ENCODE measurements around the gene TSPAN3.
A peak's percentile ranks its signal among the peaks of the same experiment; 100 is the strongest.

Gene TSPAN3

DNA sequence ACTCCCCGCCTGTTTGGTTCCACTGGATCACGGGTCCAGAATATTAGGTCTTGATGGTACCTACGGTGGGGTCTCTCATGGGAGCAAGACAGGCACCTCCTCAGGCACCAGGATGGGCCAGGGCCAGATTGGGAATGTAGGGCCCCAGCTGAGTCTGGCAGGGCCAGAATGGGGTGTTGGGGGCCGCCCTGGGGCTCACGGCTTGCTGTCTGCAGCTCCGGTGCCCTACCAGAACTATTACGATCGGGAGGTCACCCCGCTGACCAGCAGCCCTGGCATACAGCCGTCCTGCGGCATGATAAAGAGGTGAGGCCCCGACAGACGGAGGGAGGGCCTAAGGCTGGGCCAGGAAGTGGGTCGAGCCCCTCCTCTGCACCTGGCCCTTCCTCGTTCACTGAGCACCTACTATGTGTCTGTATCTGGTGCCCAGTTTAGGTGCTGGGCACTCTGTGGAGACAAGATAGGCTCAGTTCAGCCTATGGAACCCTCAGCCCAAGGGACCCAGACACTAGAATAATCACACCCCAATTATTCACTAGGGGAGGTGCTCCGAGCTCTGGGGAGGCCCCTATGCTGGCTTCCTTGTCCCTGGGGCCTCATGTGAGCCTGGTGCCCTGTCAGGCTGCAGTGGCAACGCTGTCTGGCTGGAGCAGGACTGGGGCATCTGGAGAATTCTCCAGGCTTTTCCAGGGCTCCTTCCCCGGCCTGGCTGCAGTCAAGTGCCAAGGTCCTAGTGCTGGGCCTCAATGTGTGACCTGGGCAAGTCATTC, 38.1 kb downstream of the TSPAN3 start:
- DNase-seq: no peak

DNA sequence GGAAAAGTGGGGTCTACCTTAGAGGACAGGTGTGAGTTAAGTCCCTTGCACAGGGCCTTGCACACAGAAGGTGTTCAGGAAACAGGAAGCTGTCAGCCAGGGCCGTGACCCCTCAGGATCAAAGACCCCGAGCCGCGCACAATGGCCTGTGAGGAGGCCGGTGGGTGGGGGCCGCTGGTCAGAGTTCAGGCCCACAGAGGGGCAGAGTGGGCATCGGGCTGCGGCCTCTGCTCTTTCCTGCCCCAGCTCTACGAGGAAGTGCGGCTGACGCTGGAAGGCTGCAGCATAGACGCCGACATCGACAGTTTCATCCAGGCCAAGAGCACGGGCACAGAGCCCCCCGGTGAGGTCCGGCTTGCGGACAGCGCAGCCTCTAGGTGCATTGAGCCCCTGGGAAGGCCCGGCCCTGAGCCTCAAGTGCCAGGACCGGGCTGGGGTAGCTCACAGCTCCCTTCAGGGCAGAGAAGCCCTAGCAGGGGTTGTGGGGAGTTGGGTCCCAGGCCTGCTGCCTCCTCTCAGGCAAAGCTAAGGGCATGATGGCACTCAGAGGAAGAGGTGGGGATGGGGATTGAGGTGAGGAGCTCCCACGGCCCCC, 38.8 kb downstream of the TSPAN3 start:
- DNase-seq: no peak

DNA sequence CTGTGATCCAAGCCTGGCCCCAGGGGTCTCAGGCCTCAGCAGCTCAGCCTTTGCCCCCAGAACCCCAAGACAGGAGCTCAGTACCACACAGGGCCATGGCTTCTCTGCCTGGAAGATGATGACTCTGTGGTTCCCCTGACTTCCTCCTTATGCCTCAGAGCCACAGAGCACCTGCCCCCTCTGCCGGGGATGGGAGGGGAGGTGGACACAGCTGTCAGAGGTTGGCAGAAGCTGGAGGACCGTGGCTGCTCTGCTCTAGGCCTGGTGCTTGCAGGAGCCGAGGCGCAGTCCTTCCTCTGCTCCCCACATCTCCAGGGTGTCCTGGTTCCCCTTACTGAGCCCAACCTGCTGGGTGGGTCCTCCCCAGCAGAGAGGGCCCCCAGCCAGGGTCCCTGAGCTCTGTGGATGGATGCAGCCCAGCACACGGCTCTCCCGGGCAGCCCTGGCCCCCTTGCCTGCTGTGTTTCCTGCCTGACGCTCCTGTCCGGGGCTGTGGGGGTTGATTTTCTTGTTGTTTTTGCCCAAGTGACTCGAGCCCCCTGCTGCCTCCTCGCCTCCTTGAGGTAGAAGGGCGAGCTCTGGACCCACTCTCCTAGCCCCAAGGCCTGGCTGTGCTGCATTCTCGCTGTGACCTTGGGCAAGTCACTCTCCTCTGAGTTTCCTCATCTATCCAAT, 39.4 kb downstream of the TSPAN3 start:
- DNase-seq: peak; percentile 61

DNA sequence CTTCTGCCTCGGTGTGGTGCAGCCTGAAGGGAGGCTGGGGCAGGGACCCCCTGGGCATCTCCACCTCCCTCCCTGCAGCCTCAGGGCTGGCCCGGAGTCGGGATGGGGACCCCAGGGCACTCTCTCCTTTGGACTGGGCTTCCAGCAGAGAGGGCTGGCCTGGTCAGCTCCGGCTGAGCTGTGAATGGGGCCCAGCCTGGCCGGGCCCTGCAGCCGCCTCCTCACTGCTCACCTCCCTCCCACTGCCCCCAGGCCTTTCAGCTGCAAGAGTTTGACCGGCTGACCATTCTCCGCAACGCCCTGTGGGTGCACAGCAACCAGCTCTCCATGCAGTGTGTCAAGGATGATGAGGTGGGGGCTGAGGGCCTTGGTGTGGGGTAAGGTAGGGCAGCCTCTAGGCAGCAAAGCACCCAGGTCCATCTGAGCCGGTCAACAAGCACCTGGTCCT, 40.0 kb downstream of the TSPAN3 start:
- DNase-seq: no peak

DNA sequence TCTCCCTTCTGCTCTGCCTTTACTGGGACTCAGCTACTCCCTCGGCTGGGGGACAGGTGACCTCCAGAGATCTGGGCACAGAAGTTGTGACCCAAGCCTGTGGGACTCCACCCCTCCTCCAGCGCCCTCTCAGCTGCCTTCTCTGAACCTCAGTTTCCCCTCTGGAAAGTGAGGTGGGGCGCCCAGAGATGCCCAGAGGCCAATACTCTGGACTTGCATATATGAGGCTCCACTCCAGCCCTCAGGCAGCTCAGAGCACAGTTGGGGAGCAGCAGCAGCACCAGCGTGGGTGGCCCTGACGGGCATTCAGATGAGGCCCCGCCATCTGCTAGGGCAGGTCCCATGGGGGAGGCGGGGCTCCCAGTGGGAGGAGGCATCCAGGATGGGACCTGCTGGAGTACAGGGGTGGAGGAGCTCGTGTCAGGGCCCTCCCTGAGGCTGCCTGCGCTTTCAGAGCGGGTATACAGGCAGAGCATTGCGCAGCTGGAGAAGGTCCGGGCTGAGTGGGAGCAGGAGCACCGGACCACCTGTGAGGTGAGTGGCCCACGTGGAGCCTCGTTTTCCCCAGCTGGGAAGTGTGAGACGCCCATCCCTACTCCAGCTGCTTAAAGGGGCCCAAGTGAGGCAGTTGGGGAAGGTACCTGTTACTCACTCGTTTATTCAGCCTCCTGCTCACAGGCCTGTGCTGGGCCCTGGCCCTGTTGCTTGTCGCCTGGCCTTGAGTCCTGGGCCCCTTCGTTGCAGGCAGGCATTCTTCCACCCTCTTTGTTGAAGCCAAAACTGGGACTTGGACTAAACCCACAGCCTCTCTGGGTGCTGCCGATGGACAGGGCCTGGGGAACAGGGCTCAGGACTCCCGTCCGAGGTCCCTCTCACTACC, 40.6 kb downstream of the TSPAN3 start:
- DNase-seq: peak; percentile 69

DNA sequence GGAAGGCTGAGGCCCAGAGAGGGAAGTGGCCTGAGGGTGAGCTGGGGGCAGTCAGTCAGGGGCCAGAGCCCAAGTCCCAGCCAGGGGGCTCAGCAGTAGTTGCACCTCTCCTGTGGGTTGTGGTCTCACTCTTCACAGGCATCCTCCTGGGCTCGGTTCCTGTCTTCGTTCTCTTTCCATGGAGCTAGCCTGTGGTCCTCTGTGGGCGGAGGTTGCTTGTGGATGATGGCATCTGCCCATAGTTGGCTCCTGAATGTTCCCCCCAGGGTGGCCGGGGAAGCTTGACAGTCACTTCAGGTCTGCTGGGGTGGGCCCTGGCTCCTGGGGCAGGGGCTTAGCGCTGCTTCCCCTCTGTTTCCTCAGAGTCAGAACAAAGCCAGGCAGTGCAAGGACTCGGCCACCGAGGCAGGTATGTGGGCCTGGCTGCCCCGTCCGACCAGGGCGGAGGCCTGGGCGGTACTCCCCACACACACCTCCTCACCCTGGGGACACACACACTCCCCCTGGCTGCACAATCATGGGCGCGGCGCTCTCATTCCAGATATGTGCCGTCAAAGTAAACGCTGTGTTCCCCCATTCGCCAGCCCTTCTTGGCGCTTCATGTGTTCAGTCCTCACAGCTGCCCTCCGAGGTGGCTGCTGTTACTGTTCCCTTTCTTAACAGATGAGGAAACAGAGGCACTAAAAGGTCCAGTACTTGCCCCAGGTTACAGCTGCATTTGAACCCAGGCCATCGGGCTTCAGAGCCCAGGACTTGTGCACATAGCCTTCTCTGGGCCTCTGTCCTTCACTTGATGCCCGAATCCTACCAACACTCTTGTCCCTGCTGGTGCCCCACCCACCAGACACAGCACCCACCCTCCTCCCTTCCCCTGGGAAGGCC, 41.5 kb downstream of the TSPAN3 start:
- no peak for DNase-seq

DNA sequence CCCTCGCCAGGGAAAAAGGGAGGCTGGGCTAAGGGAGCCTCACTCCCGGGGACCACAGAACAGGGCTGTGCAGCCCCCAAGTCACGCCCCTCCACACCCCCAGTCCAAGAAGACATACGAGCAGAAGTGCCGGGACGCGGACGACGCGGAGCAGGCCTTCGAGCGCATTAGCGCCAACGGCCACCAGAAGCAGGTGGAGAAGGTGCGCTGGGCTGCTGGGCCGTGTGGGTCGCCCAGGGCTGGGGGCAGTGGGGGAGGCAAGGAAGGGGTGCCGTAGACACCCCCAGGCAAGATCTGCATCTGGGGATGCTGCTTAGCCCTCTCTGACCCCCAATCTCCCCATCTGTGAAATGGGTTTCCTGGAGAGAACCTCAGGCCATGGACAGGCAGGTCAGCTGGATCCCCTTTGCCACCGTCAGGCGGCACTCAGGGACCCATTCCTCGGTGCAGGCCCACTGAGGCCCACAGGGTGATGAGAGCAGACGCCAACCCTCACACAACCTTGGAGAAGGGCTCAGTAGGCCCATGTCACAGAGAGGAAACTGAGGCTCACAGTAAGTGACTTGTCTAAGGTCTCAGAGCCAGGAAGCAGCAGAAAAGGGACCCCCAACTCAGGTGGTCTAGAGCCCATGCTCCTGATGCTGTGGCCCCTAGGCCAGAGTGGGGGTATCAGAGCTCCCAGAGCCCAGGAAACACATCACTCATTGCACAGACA, 42.3 kb downstream of the TSPAN3 start:
- no peak for DNase-seq

DNA sequence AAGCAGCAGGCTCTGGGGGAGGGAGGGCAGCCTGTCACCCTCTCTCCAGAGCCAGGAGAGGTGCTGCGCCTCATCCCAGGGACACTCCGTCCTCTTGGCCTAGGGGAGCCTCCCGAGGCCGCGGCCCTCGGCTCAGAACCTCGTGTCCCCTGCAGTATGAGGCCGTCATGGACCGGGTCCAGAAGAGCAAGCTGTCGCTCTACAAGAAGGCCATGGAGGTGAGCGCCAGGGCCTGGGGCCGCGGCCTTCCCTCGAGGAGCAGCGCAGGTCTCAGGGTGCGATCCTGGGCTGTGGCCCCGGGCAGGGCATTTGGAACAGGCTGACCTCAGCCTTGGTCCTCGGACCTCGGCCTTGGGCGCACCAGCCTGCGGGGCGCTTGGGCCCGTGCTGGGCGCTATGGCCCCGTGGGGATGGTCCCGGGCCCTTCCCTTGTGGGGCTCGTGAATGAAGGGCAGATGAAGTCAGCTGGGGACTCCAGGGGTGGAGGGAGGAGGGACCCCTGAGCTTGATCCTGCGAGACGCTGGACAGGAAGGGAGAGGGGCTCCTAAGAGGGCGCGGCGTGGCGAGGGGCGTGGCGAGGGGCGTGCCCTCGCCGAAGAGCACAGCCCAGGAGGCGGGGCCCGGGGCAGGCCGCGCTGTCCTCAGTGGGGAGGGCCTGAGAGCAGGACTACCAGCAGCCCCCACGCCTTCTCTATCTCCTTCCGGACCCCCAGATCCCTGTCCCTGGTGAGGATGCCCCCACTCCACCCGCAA, 43.0 kb downstream of the TSPAN3 start:
- DNase-seq: no peak

DNA sequence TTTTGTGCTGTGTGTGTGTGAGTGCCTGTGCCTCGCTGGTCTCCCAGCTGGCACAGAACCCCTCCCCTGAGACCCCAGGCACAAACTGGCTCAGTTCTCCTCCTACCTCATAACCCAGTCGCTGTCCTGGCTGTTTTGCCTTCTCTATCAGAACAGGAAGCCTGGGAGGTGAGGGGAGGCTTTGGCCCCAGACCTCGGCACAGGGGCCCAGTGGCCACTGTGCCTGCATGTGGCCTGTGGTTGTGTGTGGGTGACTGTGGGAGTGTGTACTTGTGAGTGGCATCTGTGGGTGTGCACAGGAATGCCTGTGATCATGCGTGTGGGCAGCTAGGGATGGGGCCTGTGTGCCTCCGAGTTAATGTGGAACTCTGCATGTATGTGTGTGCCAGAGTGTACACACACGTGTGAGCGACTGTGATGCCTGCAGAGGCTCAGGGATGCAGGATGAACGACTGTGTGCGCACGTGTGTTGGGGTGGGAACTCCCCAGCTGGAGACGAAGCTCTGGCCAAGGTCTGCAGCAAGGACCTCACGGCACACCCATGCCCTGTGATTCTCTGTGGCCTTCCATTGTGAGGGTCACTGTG, 43.7 kb downstream of the TSPAN3 start:
- DNase-seq: no peak

DNA sequence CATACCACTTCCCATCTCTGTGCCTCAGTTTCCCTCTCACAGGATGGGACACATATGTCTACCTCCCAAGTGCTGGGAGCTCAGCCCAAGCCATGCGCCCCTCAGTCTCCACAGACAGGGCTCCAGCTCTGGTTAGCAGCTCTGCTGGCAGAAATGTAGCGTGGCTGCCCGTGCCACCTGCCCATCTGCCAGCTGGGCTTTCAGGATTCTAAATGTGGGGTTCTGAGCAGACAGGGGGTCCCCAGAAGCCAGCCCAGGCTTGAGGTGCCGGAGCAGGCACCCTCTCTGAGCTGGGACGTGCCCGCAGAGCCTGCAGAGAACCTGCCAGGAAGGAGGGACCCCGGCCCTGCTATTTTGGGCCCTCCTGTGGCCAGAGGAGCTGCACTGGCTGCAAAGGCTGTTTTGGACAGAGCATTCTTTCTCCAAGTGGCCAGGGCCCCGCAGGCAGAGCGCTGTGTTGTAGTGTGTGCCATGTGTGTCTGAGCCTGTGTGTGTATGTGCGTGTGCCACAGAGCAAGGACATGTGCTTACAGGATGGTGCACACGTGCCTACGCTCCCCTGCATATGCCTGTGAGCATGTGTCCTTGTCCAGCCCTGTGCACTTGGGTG, 44.3 kb downstream of the TSPAN3 start:
- DNase-seq: no peak

DNA sequence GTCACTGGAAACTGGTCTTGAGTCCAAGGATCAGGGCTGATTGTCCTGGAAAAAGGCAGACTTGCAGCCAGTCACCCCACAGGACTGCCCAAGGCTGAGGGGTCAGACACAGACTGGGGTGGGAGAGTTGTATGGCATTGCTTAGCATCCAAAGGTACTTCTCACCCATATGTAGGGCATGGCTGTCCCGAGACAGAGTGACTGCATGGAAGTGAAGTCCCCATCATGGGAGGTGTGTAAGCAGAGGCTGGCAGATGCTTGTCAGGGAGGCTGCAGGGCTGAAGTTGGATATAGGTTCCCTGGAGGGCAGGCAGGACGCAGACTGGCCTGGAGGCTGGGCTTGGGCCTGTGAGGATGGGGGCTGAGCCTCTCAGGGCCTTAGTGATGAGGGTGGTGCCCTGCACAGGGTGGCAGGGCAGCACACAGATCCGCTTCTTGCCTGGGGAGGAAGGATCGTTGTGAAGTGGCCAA, 44.9 kb downstream of the TSPAN3 start:
- DNase-seq: no peak

DNA sequence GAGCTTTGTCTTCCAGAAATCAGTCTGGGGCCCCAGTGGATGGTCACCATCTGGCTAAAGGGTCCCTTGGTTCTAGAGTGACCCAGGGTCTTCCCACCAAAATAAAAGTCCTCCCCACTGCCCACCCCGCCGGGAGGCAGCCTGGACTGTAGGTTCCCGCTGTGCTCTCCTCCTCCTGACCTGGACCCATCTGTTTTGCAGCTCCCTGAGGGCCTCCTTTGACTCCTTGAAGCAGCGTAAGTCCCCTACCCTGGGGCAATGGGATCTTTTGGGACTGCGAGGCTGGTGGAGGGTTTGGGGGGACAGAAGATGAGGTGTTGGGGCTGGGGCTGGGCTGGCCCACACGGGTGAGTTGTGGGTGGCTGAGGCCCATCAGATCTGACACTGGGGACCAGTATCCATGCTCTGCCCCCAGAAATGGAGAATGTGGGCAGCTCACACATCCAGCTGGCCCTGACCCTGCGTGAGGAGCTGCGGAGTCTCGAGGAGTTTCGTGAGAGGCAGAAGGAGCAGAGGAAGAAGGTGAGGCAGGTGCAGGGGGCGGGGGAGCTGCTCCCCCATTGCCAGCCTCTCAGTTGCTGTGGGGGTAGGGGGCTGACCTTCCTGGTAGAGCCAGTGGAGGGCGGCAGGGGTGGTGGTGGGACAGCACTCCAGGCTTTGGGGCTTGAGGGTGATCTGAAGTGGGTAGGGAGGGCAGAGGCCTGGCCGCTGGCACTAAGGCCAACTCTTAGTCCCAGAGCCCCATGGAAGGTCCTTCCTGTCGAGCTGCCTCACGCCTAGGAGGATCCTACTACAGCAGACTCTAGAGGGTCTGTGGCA, 45.6 kb downstream of the TSPAN3 start:
- DNase-seq: no peak

DNA sequence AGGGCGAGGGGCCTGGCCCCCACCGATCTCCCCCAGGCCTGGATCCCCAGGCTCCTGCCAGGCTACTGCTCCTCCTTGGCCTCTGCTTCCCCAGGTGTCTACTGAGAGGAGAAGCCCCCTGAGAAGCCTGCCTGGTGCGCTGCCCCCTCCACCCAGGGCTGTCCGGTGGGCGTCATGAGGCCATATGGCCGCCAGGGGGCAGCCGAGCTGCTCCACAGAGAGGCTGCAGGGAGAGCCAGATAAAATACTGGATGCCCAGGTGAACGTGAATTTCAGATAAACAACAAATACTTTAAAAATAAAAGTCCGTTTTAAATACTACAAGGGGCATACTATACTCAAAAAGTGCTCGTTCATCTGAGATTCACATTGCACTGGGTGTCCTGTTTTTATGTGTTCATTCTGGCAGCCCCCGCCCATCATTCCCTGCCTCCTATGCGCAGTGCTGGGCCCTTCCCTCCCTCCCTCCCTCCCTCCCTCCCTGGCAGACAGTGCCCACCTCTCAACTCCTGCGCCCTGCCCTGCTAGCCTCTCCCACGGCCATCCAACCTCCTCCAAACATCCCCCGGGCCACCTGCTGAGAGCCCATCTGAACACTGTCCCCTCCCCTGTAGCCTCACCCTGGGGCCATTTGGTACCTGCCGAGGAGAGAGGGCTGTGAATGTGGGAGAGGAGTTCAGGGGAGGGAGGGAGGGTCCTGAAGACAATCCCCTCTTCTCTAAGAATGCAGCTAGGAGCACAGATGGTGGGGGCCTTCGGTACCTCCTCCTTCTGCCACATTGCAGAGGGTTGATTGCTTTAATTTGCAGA, 46.4 kb downstream of the TSPAN3 start:
- peak; percentile 64 for DNase-seq

DNA sequence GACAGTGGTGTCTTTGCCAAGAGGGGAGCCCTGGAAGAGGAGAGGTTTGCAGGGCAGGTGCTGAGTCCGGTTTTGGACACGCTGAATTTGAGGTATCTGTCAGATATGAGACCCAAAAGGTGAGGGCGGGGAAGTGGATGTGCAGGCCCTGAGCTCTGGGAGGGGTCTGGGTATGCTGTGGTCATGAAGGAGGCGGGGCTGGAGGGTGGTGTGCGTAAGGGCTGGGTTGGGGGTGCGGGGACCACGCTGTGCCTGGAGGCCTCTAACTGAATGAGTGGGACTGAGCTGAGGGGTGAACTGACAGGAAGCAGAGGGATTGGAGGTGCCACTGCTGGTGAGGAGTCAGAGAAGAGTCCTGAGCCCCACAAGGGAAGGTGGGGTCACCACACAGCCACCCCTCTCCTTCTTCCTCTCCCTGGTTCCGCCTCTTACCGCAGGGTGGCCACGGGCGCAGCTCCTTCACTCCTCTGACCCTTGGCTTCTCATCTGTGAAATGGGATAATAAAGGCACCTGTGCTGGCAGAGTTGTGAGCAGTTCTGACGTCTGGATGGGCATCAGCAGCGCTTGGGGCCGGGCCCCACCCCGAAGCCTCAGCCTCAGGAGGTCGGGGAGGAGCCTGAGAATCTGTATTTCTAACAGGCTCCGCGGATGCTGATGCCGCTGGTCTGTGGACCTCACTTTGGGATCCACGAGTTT, 47.2 kb downstream of the TSPAN3 start:
- DNase-seq: no peak

DNA sequence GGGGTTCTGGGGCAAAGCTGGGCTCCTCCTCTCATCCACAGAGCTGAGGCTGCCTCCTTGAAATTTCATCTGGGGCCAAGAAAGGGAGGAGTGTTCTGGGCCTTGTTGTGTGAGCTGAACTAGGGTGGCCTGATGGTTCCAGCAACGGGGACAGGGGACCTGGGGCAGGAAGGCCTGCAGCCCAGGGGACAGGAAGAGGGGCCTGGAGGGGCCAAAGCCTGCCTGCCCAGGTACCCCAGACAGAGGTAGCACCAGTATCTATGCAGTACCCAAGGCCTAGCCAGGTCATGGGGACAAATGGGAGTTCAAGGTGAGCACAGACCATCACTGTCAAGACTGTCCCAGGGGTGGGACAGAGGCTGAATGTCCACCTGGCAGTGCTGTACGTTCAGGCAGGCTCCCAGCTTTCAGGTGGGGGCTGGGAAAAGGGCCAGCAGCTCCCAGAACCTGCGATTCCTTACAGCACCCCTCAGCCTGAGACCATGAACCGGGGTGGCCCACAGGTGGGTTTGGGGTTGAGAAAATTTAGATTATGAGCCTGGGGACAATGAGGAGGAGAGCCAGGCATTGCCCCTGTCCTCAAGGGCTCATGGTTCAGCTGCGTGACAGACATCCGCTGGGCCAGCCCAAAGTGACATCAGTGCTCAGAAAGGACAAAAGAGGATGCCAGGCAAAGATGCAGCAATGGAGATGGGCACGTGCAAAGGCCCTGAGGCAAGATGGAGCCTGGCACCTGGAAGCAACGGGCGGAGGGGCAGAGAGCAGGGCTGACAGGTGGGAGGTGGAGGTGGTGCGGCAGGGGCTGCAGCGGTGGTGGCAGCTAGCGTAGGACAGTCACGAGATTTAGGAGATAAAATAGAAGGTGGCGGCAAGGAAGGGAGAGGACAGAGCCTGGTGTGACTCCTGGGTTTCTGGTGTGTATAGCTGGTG, 48.0 kb downstream of the TSPAN3 start:
- DNase-seq: no peak

DNA sequence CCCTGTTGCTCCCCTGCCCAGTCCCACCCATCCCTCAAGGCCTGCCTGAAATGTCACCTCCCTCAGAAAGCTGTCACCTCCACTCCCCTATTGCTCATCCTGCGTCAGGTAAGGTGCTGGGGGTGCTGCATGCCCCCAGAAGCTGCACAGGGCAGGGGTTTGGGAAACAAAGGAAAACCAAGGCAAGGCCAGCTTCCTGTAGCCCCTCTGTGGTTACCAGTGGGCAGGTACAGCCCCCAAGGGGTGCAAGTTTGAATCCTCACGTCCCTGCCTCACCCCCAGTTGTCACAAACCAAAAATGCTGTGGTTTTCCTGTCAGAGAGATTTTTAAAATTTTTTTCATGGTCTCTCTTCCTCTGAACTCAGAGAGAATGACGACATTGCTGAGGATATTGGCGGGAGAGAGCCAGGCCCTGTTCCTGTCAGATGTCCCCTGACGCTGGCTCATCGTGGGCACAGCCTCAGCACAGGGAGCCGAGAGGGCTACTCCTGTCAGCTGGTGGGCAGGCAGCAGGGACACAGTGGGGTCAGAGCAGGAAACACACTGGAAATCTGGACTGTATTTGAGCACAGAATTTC, 49.0 kb downstream of the TSPAN3 start:
- no peak for DNase-seq
